NCI-H2081 treated with DMSO at 0.1 percent for 48 hours (cell line): ENCODE results near the gene MYO1H.

Source experiments
- DNase-seq: peaks from one replicate; lab custom pipeline; 2025; lab: John Stamatoyannopoulos, UW

The MYO1H gene

DNA sequence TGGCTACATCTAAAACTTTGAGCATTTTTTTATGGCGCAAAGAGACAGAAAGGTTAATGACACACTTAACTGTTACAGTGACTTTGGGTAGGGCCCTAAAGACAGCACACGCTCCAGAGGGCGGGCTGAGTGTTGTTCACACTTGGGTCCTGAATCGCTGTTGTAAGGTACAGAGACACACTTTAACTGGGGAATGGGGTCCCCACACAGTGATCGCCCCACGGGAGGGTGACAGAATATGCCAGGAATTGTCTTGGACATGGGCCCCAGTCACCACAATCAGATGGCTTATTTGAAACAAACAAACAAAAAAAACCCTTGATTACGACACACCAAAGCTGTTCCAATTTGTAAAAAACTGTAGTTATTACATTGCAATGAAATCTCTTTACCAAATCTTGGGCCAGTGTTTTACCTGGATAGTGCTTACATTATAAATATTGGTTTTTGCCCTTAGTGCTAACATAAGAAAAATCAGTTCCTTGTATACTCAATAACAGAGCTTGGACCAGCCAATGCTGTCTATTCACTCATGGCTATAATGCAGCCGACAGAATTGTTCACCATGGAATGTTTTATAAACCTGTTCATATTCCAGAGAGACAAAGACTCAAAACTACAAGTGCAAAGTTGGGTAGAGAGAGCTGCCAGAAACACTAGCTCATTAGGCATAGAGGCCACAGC lies 101.1 kb downstream of the MYO1H start:
- DNase-seq, result no peak

DNA sequence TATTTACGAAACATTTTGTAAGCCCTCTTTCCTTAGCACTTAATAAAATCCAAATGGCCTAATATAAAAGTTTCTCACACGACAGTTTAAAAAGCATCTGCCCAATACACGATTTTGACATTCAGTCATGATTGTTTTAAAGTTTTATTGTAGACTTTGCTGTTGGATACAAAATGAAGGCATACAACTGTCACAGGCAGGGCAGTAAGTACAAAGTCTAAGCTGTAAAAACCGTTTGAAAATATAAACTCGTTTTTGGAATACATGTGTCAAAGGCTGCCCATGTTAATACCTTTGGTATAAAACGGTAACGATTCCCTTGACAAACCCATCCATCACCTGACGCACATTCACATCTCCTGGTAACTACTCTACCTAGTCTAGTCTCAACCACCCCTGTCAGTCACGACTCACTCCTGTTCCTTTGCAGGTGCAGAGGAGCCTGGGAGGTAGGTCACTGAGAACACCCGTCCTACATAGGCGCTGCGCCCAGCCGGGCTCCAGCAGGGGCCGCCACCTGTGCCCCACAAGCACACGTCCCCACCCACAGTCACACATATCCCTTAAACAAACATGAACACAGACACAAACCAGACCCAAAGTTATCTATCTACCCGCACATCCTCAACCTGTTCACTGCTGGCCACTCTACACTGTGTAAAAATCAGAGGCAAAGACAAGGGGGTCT lies 102.3 kb downstream of the MYO1H start:
- no peak for DNase-seq

GRCh38 chr12:109450980-109451379 lies 103.3 kb downstream of the MYO1H start:
- DNase-seq, result no peak

DNA sequence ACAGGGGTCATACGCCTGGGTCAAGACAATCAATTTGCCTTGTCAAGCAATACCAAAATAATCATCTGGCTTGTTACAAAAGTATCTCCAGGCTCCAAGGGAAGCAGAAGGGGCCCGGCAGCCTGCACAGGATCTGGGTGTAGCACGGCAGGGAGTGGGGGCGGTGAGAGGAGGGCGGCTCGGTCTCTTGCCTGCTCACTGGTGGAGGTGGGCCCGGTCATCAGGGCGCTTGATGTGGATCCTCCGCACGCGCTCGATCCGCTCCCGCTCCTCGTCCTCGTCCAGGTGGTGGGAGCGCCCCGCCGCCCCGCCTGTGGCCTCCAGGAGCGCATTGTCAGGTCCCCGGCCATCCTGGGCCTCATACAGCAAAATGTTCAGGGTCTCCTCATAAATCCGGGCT lies 103.7 kb downstream of the MYO1H start:
- DNase-seq, result no peak

GRCh38 chr12:109452489-109452888 lies 104.8 kb downstream of the MYO1H start:
- DNase-seq, result no peak

DNA sequence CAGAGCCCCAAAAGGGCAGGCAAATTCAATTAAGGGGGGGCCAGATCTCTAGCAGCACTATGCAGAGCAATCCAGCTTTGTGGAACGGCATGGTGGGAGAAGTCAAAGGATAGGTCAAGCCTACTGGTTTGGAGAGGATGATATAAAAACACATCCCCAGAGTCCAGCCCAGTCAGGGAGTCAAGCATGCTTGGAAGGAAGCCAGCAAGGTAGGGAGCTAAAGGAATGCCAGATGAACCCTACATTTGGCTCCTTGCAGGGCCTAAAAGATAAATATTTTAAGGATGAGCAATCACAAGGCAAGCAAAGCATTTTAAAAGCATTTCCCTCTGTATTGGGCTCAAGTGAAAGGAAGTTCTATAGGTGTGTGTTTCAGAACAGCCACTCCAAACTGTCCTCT lies 108.0 kb downstream of the MYO1H start:
- DNase-seq, result no peak

DNA sequence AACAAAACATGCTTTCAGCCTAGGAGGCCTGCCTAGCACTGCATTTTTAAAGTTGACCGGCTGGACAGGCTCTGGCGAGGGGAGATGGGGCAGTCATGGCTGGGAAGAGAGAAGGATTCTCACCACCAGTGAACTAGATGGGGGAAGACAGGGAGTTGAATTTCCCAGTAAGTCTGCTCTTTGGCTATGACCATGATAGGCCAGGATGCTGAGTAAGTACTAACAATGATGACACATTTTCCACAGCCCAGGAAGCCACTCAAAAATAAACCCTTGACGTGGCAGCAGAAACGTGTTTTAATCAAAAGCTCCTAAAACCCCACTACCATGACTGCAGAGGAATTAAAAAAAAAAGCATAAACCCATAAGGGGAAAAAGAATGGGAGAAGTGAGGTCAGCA lies 110.4 kb downstream of the MYO1H start:
- no peak for DNase-seq

DNA sequence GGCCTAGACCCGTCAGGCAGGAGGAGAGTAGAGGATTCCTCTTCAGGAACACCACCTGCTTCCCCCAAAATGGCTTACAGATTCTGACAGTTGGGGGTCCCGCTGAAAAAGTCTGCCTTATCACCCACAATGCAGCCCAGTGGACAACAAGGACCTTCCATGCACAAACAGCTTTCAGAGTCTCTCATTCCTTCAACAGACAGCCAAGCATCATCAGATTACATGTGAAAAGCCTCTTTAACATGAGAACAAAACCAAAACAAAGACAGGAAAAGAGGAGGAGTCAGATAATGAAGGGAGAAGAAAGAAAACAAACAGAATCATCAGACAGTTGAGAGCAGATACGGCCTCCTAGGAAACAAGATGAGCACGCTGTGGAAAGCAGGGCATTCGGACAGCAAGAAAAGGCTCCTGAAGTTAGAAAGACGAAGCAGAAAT lies 111.1 kb downstream of the MYO1H start:
- no peak for DNase-seq

DNA sequence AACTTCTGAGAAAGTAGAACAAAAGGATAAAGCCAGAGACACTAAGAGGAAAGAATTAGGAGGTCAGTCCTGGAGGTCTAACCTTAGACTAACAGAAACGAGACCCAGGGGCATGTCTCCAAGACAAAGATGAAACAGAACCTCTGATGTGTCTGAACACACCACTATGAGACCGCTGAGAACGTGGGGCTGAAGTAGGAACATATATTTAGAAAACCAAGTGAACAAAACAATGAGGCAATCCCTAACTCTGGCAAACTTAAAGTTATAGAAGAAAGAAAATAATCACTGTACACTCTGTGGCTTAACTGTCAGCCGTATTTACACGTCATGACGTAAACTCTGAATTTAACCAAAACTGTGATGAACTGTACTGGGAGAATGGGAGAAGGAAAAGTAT lies 111.5 kb downstream of the MYO1H start:
- no peak for DNase-seq

DNA sequence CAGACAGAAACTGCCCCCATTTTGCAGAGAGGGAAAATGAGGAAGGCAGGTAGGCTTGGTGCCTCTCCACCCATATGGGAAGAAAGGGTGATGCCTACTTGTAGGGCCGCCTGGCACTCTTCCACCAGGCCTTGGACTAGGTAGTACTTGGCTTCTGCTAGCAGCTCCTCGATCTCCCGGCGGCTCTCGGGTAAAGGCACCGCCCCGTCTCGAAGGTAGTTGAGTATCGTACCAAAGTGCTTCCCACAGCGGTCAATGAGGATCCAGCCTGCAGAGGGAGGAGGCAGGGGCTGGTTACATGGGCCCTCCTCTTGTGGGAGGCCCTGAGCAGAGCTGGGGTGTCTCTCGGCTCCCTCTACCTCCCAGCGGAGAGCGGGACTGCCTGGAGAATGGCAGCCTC lies 112.8 kb downstream of the MYO1H start:
- no peak for DNase-seq

DNA sequence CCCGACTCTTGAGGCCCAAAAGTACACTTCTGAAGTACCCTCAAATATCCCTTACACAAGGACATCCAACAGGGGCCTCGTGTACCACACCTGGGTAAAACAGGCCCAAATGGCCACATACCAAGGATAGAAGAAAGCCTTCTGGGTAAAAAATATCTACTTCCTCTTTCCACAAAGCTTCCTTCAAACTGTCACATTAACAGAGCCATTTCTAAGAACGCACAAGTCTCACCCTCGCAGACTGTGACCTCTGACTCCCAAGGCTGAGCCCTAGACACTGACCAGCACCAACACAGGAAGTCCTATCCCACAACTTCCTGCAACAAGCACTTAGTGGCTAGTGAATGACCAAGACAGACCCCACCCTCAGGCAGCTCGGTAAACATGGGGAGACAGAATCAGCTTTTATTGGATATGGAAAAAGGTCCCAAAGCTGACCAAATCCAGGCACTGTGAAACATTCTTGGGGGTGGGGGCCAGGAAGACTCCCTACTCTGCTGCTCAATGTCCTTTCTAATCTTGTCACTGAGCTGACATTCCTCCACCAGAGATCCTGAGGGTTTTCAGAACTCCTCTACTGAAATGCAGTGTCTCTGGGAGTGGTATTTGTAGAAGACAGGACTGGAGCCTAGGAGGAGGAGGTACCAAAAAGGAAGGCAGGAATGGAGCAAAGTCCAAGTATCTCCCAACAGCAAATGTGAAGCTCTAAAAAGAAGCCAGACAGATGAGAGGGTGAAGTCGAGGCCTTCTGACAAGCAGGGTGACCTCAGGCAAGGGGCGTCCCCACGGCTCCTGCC lies 113.5 kb downstream of the MYO1H start:
- no peak for DNase-seq

DNA sequence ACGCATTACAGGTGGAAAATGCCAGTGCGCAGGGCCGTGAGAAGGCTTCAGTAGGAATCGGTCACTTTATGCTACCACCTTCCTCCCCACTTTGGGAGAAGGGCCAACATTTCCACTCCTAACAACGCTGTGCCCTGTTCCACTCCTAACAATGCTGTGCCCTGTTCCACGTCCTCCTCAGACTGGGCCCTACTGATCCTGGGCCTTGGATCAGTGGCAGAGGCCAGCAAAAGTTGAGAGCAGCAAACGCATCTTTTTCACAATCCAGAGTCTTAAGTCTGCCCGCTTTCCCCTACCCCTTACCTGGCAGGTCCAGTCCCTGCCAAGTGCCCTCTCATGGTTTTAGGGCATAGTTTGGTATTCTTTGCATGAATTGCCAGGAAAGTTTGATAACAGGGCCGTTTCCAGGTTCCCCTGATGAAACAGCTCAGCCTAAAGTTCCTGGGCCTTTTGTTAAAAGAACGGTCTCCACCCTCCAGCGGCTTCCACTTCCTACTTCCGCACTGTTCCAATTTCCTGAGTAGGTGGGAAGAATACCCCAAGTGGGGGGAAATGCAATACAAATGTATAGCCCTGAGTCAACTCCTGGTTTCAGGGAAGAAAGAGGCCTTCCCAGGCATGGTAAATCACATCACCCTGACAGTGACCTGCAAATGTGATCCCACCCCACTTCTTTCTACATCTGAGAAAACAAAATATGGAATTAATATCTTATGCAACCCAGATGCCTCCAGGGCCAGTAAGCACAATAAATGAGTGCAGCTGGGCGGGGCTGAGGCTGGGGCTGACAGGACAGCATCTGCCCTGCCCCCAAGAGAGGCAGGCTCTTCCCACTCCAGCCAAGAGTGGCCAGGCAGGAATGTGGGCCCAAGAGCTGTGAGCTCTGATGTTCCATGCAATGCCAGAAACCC lies 114.4 kb downstream of the MYO1H start:
- DNase-seq, result no peak

GRCh38 chr12:109462868-109463692 lies 115.4 kb downstream of the MYO1H start:
- DNase-seq, result no peak

DNA sequence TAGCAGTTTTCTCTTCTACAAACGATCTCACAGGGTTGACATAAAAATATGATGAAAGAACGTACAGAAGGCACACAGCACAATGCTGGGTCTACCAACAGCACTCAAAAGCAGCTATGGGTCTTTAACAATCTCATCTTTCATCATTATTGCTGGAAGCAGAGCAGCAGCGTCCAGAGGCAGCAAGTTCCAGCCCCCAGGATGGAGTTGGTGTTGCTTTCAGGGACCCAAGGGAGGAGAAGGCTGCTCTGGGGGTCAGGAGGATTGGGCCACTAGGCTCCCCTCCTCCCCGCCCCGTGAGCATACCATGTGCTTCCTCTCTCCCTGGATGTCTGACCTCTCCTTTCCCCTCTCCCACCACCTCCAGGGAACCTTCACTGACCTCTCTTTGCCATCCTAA lies 116.1 kb downstream of the MYO1H start:
- no peak for DNase-seq

- DNase-seq, result no peak
Measured at GRCh38 chr12:109464642-109465351, 117.1 kb downstream of the MYO1H start.

- no peak for DNase-seq
Measured at GRCh38 chr12:109466305-109466704, 118.6 kb downstream of the MYO1H start.

GRCh38 chr12:109466821-109467220 lies 119.1 kb downstream of the MYO1H start:
- no peak for DNase-seq

- no peak for DNase-seq
Measured at GRCh38 chr12:109467978-109468676, 120.4 kb downstream of the MYO1H start.

- no peak for DNase-seq
Measured at GRCh38 chr12:109469517-109469916, 121.8 kb downstream of the MYO1H start.

GRCh38 chr12:109473006-109473405 lies 125.3 kb downstream of the MYO1H start:
- no peak for DNase-seq
